Caco-2 (cell line): ENCODE results near the gene LMF1. TPM values are rescaled to one million over a fixed set of nuclear protein-coding genes. Genes with fewer than 3 reads are reported as not detected.

Experiments used
- BruUV-seq: library from RNA; stranded (reverse); fragments of 400-500 nt; replicated peaks from 2 replicates; lab custom pipeline; 2021; lab: Mats Ljungman, UMichigan
- CTCF ChIA-PET: fragments of 300-600 bp; sonication (Branson Sonifier 250); formaldehyde crosslinking; loops from one replicate; lab custom pipeline; 2022; ENCODE audit warnings: antibody characterized with exemption; lab: Charles Lee
- POLR2A ChIA-PET: fragments of 300-600 bp; sonication (Branson Sonifier 250); formaldehyde crosslinking; loops from one replicate; lab custom pipeline; 2022; ENCODE audit warnings: antibody characterized with exemption; lab: Charles Lee
- DNase-seq, 2 experiments: peaks; one replicate each; pipeline versions ENCODE4 v3.0.0 to v3.0.0-alpha.2; 2020 to 2022
- H3K27me3 ChIP-seq: replicated peaks from 2 replicates; pipeline ENCODE4 v1.6.0; 2011; ENCODE audit warnings: low read length; ENCODE audit not compliant: control insufficient read depth, insufficient read depth
- H3K36me3 ChIP-seq: 2 replicates; pipeline ENCODE4 v1.5.1; 2011; ENCODE audit warnings: low read length; ENCODE audit not compliant: control insufficient read depth, insufficient read depth
- H3K4me1 ChIP-seq: fragments of 250-450 bp; sonication (Bioruptor Pico); 2 replicates; pipeline ENCODE4 v1.5.1; 2020; ENCODE audit warnings: mild to moderate bottlenecking
- H3K4me3 ChIP-seq: 2 replicates; pipeline ENCODE4 v1.5.1; 2011; ENCODE audit warnings: low read depth, mild to moderate bottlenecking, control low read depth, low read length
- H3K9me3 ChIP-seq: fragments of 250-450 bp; sonication (Bioruptor Pico); 2 replicates; pipeline ENCODE4 v1.5.1; 2020; ENCODE audit warnings: mild to moderate bottlenecking, moderate library complexity
- H3K27ac Mint-ChIP-seq: one replicate; pipeline ENCODE4 v1.8.0; 2022; ENCODE audit warnings: mixed read lengths; ENCODE audit not compliant: unreplicated experiment
- H3K27me3 Mint-ChIP-seq: one replicate; pipeline ENCODE4 v1.8.0; 2022; ENCODE audit warnings: mixed read lengths; ENCODE audit not compliant: insufficient read depth, unreplicated experiment
- H3K36me3 Mint-ChIP-seq: one replicate; pipeline ENCODE4 v1.8.0; 2022; ENCODE audit warnings: mild to moderate bottlenecking, mixed read lengths; ENCODE audit not compliant: insufficient read depth, unreplicated experiment
- H3K4me1 Mint-ChIP-seq: one replicate; pipeline ENCODE4 v1.8.0; 2022; ENCODE audit warnings: low read depth, mixed read lengths; ENCODE audit not compliant: unreplicated experiment
- H3K4me3 Mint-ChIP-seq: one replicate; pipeline ENCODE4 v1.8.0; 2022; ENCODE audit warnings: mild to moderate bottlenecking, moderate library complexity, mixed read lengths; ENCODE audit not compliant: unreplicated experiment
- H3K9me3 Mint-ChIP-seq: one replicate; pipeline ENCODE4 v1.8.0; 2022; ENCODE audit warnings: mixed read lengths; ENCODE audit not compliant: unreplicated experiment
- intact Hi-C: fragments of 100-400 bp; cut with micrococcal nuclease; formaldehyde crosslinking; loops from one replicate; pipeline ENCODE4 v1.10.0; 2022; ENCODE audit not compliant: unreplicated experiment
- total RNA-seq: library from RNA; stranded (reverse); gene quantifications from 2 replicates; pipeline ENCODE4 v1.2.3, GENCODE V29; 2022
- TF ChIP-seq, protein P1 (sequence below), 2 experiments: fragments of 200-600 bp in 1 of 2; IDR thresholded peaks; 1 replicate in 1 of 2; 2 replicates in 1 of 2; pipeline versions ENCODE4 v1.5.1 to v1.8.0; 2011 to 2022; ENCODE audit warnings: antibody characterized with exemption in 1 of 2, control low read depth in 1 of 2, inconsistent platforms in 1 of 2, low read depth in 1 of 2, low read length in 1 of 2, mild to moderate bottlenecking in 1 of 2, moderate library complexity in 1 of 2; ENCODE audit not compliant: insufficient read depth in 1 of 2, severe bottlenecking in 1 of 2, unreplicated experiment in 1 of 2

The LMF1 gene
- total RNA-seq, 1 experiment from 2014 or later, result 12.3 TPM

DNA sequence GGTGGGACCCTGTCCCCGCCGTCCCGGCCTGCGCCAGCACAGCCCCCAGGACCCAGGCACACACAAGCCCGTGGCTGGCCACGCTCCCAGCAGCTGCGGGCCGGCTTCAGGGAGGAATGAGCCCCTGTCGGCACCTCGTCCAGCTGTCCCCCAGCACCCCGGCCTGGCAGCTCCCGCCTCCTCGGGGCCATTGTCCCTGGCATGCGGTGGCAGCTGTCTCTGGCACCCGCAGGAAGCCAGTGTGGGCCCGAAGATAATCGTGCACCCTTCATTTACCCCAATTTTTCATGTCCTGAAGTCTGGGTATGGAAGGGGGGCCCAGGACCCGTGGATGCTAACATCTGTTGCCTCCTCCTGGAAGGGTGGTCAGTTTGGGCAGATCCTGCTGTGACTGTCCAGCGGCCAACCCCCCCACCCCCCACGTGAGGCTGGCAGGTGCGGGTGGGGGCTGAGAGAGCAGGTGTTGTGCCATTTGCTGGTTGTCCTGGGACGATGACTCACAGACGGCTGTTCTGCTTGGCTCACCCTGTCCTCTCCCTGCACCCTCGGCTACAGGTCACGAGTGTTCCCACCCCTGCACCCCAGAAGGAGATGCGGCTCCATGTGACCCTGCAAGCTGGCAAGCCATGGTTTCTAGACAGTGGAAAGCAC, 4.0 kb upstream of the LMF1 start:
- no TSS peak for BruUV-seq
- no peak overlapping the region for H3K4me3 ChIP-seq
- H3K27me3 Mint-ChIP-seq, result peaks cover 5% of the 10 kb centered on the region
- POLR2A ChIA-PET, result no interaction called here
- H3K9me3 Mint-ChIP-seq, result no peaks in the 10 kb centered on the region
- no peaks in the 10 kb centered on the region for H3K36me3 Mint-ChIP-seq
- TF ChIP-seq, protein P1, sequence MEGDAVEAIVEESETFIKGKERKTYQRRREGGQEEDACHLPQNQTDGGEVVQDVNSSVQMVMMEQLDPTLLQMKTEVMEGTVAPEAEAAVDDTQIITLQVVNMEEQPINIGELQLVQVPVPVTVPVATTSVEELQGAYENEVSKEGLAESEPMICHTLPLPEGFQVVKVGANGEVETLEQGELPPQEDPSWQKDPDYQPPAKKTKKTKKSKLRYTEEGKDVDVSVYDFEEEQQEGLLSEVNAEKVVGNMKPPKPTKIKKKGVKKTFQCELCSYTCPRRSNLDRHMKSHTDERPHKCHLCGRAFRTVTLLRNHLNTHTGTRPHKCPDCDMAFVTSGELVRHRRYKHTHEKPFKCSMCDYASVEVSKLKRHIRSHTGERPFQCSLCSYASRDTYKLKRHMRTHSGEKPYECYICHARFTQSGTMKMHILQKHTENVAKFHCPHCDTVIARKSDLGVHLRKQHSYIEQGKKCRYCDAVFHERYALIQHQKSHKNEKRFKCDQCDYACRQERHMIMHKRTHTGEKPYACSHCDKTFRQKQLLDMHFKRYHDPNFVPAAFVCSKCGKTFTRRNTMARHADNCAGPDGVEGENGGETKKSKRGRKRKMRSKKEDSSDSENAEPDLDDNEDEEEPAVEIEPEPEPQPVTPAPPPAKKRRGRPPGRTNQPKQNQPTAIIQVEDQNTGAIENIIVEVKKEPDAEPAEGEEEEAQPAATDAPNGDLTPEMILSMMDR (IDR thresholded peaks at IDR 0.05; ENCODE audit: insufficient read depth in 1 of 2, low read depth in 1 of 2, low read length in 1 of 2, severe bottlenecking in 1 of 2, unreplicated experiment in 1 of 2), result no peak
- H3K27me3 ChIP-seq, result no peaks in the 10 kb centered on the region
- DNase-seq, result no peak
- H3K4me1 Mint-ChIP-seq, result peaks cover 8% of the 10 kb centered on the region
- H3K27ac Mint-ChIP-seq, result no peak overlapping the region
- intact Hi-C loops, result no loop called here
- no peaks in the 10 kb centered on the region for H3K36me3 ChIP-seq
- no peak overlapping the region for H3K4me3 Mint-ChIP-seq
- H3K9me3 ChIP-seq, result no peaks in the 10 kb centered on the region
- H3K4me1 ChIP-seq, result peaks cover 5% of the 10 kb centered on the region; the same call in 1 of the 2 replicates
- CTCF ChIA-PET, result no interaction called here

DNA sequence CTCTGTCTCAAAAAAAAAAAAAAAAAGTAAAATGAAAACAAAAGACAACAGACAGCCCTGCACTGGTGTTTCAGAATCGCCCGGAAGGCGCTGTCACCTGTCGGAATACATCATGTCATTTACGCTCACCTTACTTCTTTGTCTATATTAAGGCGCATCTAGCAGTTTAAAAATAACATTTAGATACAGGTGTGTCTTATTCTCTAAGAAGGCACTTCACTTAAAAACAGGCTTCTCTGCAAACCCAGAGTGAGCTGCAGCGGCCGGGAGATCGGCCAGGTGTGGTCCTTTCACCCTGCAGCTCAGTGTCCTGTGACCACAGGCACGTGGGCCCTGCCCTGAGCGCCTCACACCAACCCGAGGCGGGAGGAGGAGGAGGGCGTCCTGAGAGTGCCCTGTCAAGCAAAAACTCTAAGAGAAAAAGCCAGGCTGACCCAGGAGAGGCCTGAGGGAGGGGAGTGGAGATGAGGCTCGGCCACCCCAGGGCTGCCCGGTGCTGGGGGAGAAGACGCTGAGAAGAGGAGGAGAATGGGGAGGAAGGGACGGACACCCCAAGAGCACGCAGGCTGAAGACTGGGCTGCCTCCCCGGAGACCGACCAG, 3.3 kb upstream of the LMF1 start:
- DNase-seq, result no peak
- CTCF ChIA-PET, result no interaction called here
- H3K27me3 Mint-ChIP-seq, result peaks cover 5% of the 10 kb centered on the region
- H3K4me1 Mint-ChIP-seq, result peaks cover 8% of the 10 kb centered on the region
- no TSS peak for BruUV-seq
- TF ChIP-seq, protein P1 (IDR thresholded peaks at IDR 0.05; ENCODE audit: insufficient read depth in 1 of 2, low read depth in 1 of 2, low read length in 1 of 2, severe bottlenecking in 1 of 2, unreplicated experiment in 1 of 2), result no peak
- no peak overlapping the region for H3K4me3 ChIP-seq
- intact Hi-C loops, result no loop called here
- no peaks in the 10 kb centered on the region for H3K27me3 ChIP-seq
- no peaks in the 10 kb centered on the region for H3K36me3 ChIP-seq
- peaks cover 10% of the 10 kb centered on the region; the same call in 1 of the 2 replicates for H3K4me1 ChIP-seq
- no peak overlapping the region for H3K4me3 Mint-ChIP-seq
- H3K9me3 ChIP-seq, result no peaks in the 10 kb centered on the region
- POLR2A ChIA-PET, result no interaction called here
- H3K27ac Mint-ChIP-seq, result no peak overlapping the region
- no peaks in the 10 kb centered on the region for H3K36me3 Mint-ChIP-seq
- no peaks in the 10 kb centered on the region for H3K9me3 Mint-ChIP-seq

DNA sequence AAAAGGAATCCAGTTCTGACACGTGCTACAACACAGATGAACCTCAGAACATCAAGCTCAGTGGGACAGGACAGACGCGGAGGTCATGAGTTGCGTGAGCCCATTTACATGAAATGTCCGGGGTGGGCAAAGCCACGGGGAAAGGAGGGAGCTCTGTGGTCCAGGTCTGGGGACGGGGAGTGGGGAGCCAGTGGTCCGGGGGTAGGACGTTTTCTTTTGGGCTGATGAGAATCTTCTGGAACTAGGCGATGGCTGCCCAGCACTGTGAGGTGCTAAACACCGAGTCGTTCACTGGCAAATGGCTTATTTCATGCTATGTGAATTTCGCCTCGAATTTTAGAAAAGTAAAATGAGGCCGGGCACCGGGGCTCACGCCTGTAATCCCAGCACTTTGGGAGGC, 2.6 kb upstream of the LMF1 start:
- H3K4me3 ChIP-seq, result no peak overlapping the region
- Mint-ChIP-seq H3K4me3 (no peak overlapping the region), H3K27ac (no peak overlapping the region), H3K27me3 (peaks cover 5% of the 10 kb centered on the region), H3K36me3 (no peaks in the 10 kb centered on the region), H3K4me1 (peaks cover 7% of the 10 kb centered on the region), H3K9me3 (no peaks in the 10 kb centered on the region)
- no peaks in the 10 kb centered on the region for H3K27me3 ChIP-seq
- CTCF ChIA-PET, result no interaction called here
- H3K4me1 ChIP-seq, result peaks cover 10% of the 10 kb centered on the region; the same call in 1 of the 2 replicates
- TF ChIP-seq, protein P1 (IDR thresholded peaks at IDR 0.05; ENCODE audit: insufficient read depth in 1 of 2, low read depth in 1 of 2, low read length in 1 of 2, severe bottlenecking in 1 of 2, unreplicated experiment in 1 of 2), result no peak
- intact Hi-C loops, result no loop called here
- no peak for DNase-seq
- H3K36me3 ChIP-seq, result no peaks in the 10 kb centered on the region
- no peaks in the 10 kb centered on the region for H3K9me3 ChIP-seq
- POLR2A ChIA-PET, result no interaction called here
- BruUV-seq, result no TSS peak
